Measurements from ENCODE around the gene FURIN. TPM values are rescaled to one million over a fixed set of nuclear protein-coding genes. Genes with fewer than 3 reads are reported as not detected.

FURIN gene
- total RNA-seq, 1 experiment from 2014 or later: 62.0 TPM

- intact Hi-C loops (cut with micrococcal nuclease; ENCODE audit: unreplicated experiment) (no loop called here), in situ Hi-C loops (cut with HindIII; ENCODE audit: low pct_unique_long_range_greater_than_20kb, low sequenced_read_pairs) (no loop called here)
- Histone ChIP-seq H3K4me3 (ENCODE audit: low read depth in 2 of 2, low read length in 2 of 2) (no peak overlapping the region), H3K36me3 (ENCODE audit: control insufficient read depth, insufficient read depth, low read length) (peaks cover 9% of the 10 kb centered on the region; the same call in 1 of the 2 replicates), H3K27ac (ENCODE audit: low read length) (no peak overlapping the region), H3K4me1 (ENCODE audit: control insufficient read depth, insufficient read depth, low read length) (no peaks in the 10 kb centered on the region), H3K9me3 (ENCODE audit: control insufficient read depth, insufficient read depth, low read depth, low read length) (no peaks in the 10 kb centered on the region), H3K27me3 (ENCODE audit: control insufficient read depth, insufficient read depth, low read length) (no peaks in the 10 kb centered on the region)
- CTCF ChIA-PET: no interaction called here
- TF ChIP-seq POLR2AphosphoS5 (IDR thresholded peaks at IDR 0.05; ENCODE audit: low read depth, low read length): no peak
- ATAC-seq (no peak; the same call in 1 of the 2 replicates), DNase-seq (ENCODE audit: low read depth, low spot score) (no peak)
- POLR2A ChIA-PET: no interaction called here
- BruUV-seq (replicated peaks): no TSS peak
These were observed 42.3 kb downstream of the FURIN start for GRCh38 chr15:90910441-90911301.

DNA sequence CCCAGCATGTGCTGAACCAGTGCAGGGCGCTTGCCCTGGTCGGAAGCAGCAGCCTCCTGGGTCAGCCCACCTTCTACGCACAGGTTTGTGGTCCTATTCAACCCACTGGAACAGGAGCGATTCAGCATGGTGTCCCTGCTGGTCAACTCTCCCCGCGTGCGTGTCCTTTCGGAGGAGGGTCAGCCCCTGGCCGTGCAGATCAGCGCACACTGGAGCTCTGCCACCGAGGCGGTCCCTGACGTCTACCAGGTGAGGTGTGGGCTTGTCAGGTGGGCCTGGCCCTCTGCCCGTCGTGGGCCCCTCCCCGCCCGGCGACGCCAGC, 42.9 kb downstream of the FURIN start:
- in situ Hi-C loops (cut with HindIII; ENCODE audit: low pct_unique_long_range_greater_than_20kb, low sequenced_read_pairs): no loop called here
- no peak overlapping the region for H3K4me3 ChIP-seq (ENCODE audit: low read depth in 2 of 2, low read length in 2 of 2)
- no peak for ATAC-seq
- no peak overlapping the region for H3K27ac ChIP-seq (ENCODE audit: low read length)
- H3K4me1 ChIP-seq (ENCODE audit: control insufficient read depth, insufficient read depth, low read length): no peaks in the 10 kb centered on the region
- no peak for TF ChIP-seq TCF7L2 (IDR thresholded peaks at IDR 0.05; ENCODE audit: low read depth, low read length)
- TF ChIP-seq SIN3A (IDR thresholded peaks at IDR 0.05; ENCODE audit: borderline replicate concordance, insufficient read depth, low read depth, low read length): no peak
- TF ChIP-seq REST (IDR thresholded peaks at IDR 0.05; ENCODE audit: insufficient read depth in 1 of 2, low read depth in 2 of 2, low read length in 1 of 2): no peak
- TF ChIP-seq POLR2AphosphoS5 (IDR thresholded peaks at IDR 0.05; ENCODE audit: low read depth, low read length): no peak
- no peak for TF ChIP-seq CTCF (IDR thresholded peaks at IDR 0.05)
- POLR2A ChIA-PET: no interaction called here
- H3K36me3 ChIP-seq (ENCODE audit: control insufficient read depth, insufficient read depth, low read length): peaks cover 5% of the 10 kb centered on the region; the same call in 1 of the 2 replicates
- no peak for DNase-seq (ENCODE audit: low read depth, low spot score)
- H3K27me3 ChIP-seq (ENCODE audit: control insufficient read depth, insufficient read depth, low read length): no peaks in the 10 kb centered on the region
- no peaks in the 10 kb centered on the region for H3K9me3 ChIP-seq (ENCODE audit: control insufficient read depth, insufficient read depth, low read depth, low read length)
- CTCF ChIA-PET: no interaction called here
- intact Hi-C loops (cut with micrococcal nuclease; ENCODE audit: unreplicated experiment): no loop called here
- no TSS peak for BruUV-seq (replicated peaks)
